ENCODE measurements around the gene SLC7A7.
"Not testable (repeated sequence)": the region's sequence is repeated elsewhere in the genome, so short reads cannot be mapped to it uniquely, and the experiment has no call there.

SLC7A7 gene

GRCh38 chr14:22748206-22748605 lies 67.0 kb downstream of the SLC7A7 start:
- DNase-seq = peak; percentile 23 to 35 (median 27)

GRCh38 chr14:22747769-22748168 lies 67.5 kb downstream of the SLC7A7 start:
- no peak for DNase-seq

DNA sequence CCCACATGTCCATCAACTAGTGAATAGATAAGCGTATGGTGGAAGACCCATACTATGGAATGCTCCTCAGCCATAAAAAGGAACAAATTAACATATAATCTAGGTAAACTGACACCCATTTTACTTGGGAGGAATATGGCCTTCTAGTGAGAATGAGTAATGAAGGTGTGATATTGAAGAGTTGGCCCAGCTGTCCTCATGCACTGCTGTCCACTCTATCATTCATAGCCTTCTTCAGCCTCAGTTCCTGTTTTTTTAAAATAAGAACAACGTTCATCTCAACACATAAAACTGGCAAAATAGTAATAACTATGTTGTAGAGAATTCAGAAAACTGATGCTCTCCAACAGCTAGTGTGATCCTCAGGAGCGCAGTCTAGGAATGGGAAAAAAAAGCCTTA lies 75.2 kb downstream of the SLC7A7 start:
- no peak for DNase-seq

DNA sequence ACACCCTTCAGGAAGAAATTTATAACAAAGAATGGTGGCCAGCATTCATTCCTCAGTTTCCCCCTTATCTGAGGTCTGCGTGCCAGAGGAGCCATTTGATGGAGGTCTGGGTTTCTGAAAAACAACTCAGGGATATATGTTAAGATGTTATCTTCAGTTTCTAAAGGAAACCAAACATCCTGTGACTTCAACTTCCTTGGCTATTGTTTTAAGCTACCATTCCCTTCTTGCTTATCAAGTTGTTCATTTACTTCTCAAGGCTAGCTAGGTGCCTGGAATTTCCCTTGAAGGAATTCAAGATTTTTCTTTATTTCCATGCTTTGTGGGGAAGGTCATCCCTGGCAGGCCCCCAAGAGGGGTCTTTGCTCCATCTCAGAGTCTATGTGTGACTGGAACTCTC lies 75.8 kb downstream of the SLC7A7 start:
- DNase-seq = no peak

DNA sequence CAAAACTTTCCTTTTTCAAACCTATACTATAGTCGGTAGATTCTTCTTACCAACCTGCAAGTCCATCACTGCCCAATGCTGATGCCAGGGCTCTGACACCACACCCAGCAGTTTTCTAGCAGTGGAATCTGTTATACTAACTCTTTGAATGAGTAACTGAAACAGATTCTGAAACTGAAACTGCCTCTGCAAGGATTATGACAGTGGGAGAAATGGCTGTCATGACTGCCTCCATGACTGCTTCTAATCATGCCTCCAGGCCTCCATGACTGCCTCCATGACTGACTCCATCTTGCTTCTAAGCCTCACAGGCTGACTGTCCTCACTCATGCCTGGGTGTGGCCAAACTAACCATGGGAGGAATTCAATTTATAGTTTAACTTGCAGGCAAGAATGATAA lies 78.2 kb downstream of the SLC7A7 start:
- peak; percentile 39 to 68 (median 57) for DNase-seq

DNA sequence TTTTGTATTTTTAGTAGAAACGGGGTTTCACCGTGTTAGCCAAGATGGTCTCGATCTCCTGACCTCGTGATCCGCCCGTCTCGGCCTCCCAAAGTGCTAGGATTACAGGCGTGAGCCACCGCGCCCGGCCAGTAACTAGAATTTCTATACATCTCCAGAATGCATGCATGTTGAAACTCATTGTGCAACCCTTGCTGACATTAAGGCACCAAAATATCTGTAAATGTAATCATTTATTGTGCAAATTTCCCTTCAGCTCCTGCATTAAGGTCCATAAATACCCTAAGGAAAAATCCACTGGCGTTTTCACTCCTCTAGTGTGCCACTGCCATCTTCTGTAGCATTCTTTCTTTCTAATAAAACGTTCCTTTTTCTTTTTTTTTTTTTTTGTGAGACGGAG lies 78.9 kb downstream of the SLC7A7 start:
- DNase-seq = not testable (repeated sequence)

DNA sequence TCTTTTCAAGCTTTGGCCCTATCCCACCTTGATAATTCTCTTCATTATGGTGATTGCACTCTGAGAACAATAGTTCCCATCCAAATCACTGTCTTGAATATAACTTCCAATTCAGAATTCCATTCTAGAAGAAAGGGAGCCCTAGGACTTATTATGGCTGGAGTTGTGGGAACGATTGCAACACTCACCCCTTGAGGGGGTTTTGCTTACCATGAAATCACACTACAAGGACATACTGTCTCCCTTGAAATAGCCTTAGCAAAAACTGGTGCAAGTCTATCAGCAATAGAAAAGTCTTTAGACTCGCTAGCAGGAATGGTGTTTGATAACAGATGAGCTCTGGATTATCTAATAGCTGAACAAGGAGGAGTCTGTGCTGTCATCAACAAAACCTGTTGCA lies 80.1 kb downstream of the SLC7A7 start:
- no peak for DNase-seq

DNA sequence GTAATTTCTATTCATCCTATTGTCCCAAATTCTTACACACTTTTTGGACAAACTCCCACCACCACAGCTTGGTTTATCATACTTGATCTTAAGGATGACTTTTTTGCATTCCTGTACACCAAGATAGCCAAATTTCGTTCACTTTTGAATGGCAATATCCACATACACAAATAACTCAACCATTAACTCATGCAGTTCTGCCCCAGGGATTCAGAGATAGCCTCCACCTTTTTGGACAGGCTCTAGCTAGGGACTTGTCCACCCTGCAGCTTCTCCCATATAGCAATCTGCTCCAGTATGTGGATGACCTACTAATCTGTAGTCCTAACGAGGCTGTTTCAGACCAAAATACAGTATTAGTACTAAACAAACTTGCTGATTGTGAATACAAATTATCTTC lies 81.4 kb downstream of the SLC7A7 start:
- no peak for DNase-seq

DNA sequence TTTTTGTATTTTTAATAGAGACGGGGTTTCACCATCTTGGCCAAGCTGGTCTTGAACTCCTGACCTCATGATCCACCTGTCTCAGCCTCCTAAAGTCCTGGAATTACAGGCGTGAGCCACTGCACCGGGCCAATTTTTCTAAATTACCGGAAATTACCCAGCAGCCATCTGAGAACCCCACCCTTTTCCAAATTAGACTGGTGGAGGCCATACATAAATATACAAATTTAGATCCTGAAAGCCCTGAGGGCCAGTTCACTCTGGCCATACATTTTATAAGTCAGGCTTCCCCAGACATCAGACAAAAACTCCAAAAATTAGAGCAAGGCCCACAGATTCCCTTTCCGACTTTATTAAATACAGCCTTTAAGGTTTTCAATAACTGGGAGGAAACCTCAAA lies 83.2 kb downstream of the SLC7A7 start:
- DNase-seq = not testable (repeated sequence)

- DNase-seq = no peak
These were observed 89.2 kb downstream of the SLC7A7 start for GRCh38 chr14:22726012-22726411.

DNA sequence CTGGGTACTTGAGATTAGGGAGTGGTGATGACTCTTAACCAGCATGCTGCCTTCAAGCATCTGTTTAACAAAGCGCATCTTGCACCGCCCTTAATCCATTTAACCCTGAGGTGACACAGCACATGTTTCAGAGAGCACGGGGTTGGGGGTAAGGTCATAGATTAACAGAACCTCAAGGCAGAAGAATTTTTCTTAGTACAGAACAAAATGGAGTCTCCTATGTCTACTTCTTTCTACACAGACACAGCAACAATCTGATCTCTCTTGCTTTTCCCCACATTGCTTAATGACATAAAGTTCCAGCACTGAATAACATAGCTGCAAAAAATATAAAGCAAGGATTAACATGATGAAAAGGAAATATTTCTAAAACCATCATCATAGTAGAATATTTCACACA lies 89.9 kb downstream of the SLC7A7 start:
- not testable (repeated sequence) for DNase-seq

GRCh38 chr14:22724847-22725246 lies 90.4 kb downstream of the SLC7A7 start:
- DNase-seq = not testable (repeated sequence)

DNA sequence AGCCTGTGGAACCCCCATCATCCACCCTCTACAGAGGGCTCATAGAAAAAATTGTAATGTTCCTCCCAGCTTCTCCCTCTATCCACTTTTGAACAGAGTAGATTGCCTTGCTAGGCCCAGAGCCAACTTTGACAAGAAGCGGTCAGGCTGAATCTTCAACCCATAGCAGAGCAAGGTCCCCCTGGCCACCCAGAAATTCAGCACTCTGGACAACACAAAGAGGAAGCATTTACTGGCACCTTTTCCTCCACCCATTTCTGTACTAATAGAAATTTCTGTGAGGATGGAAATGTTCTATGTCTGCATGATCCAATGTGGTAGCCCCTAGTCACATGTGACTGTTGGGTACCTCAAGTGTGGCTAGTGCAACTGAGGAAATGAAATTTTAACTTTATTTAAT lies 91.4 kb downstream of the SLC7A7 start:
- DNase-seq = no peak

Data from suppressor macrophage treated with lipopolysaccharide for 1 hour (primary cell).